Adrenal gland (tissue), 5 donors: Measurements from ENCODE around the gene GRIN2D.

Experiments used
- CTCF ChIP-seq, 6 experiments: fragments of 450-650 bp in 4 of 6; fragments of 200-600 bp in 2 of 6; sonication (generic) in 1 of 6; IDR thresholded peaks; 1 replicate in 5 of 6; 2 replicates in 1 of 6; pipeline versions ENCODE4 v1.5.1 to v1.8.0; 2016 to 2021; ENCODE audit warnings: antibody characterized with exemption in 6 of 6, mild to moderate bottlenecking in 2 of 6, moderate library complexity in 1 of 6
- POLR2A ChIP-seq, 2 donors: fragments of 450-650 bp; IDR thresholded peaks; one replicate each; pipeline ENCODE4 v1.6.1; 2017; ENCODE audit warnings: antibody characterized with exemption in 2 of 2, mild to moderate bottlenecking in 2 of 2, moderate library complexity in 1 of 2
- donor health status: DM: no; HTN: no; CAD: no.

GRCh38 chr19:48359123-48359522 lies 34.3 kb upstream of the GRIN2D start:
- TF ChIP-seq CTCF (IDR thresholded peaks at IDR 0.05) = no peak
- no peak for TF ChIP-seq POLR2A (IDR thresholded peaks at IDR 0.05)
